ENCODE data around the gene CDSN.
"Not testable (repeated sequence)": the region's sequence is repeated elsewhere in the genome, so short reads cannot be mapped to it uniquely, and the experiment has no call there.

The CDSN gene, protein sequence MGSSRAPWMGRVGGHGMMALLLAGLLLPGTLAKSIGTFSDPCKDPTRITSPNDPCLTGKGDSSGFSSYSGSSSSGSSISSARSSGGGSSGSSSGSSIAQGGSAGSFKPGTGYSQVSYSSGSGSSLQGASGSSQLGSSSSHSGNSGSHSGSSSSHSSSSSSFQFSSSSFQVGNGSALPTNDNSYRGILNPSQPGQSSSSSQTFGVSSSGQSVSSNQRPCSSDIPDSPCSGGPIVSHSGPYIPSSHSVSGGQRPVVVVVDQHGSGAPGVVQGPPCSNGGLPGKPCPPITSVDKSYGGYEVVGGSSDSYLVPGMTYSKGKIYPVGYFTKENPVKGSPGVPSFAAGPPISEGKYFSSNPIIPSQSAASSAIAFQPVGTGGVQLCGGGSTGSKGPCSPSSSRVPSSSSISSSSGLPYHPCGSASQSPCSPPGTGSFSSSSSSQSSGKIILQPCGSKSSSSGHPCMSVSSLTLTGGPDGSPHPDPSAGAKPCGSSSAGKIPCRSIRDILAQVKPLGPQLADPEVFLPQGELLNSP

GRCh38 chr6:31120151-31120915 is at the start of gene CDSN:
TSS of gene CDSN (minus strand) at chr6:31120446. CDS start at chr6:31120419, 27 bp downstream.
- no peak for DNase-seq (ENCODE audit: low read depth in 2 of 2)

DNA sequence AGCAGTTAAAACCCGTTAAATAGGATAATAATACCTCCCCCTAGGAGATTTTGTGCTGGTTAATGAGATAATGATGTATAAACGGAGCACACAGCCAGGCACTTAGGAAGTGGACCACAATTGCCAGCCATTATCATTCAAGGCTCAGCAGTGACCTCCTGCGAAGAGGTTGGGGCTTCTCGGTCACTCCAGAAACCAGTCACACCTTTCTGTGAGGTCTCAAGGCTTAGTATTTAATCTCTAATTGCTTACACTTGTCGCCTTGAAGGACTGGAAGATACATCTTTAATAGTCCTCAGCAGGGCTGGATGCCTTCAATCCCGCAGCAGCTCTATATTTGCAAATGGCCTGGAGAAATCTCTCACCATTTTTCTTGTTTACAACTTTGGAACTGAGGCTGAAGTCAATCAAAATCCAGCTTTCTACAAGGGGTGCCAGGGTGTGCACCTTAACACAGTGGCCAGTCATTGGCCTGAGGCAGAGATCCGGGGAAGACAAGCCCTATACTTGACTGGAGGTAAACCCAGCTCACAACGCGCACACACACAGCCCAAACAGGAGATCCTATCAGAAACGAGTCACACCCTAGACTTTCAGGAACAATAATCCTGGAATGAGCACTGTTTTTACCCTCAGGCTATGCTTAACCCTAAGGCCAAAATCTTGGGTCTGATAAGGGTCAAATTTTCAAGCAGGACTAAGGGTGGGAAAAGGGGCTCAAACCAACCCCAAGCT is 49.0 kb upstream of the CDSN start:
- DNase-seq (ENCODE audit: low read depth in 2 of 2), result no peak

GRCh38 chr6:31168606-31169005 is 48.4 kb upstream of the CDSN start:
- no peak for DNase-seq (ENCODE audit: low read depth in 2 of 2)

- DNase-seq (ENCODE audit: low read depth in 2 of 2), result no peak
These were observed 45.7 kb upstream of the CDSN start for GRCh38 chr6:31165986-31166385.

- DNase-seq (ENCODE audit: low read depth in 2 of 2), result not testable (repeated sequence)
These were observed 45.0 kb upstream of the CDSN start for GRCh38 chr6:31165064-31165832.

GRCh38 chr6:31164475-31165063 is 44.3 kb upstream of the CDSN start:
- not testable (repeated sequence) for DNase-seq (ENCODE audit: low read depth in 2 of 2)

GRCh38 chr6:31163922-31164321 is 43.7 kb upstream of the CDSN start:
- no peak for DNase-seq (ENCODE audit: low read depth in 2 of 2)

GRCh38 chr6:31162463-31163165 is 42.4 kb upstream of the CDSN start:
- no peak for DNase-seq (ENCODE audit: low read depth in 2 of 2)

GRCh38 chr6:31161216-31162126 is 41.2 kb upstream of the CDSN start:
- DNase-seq (ENCODE audit: low read depth in 2 of 2), result no peak

DNA sequence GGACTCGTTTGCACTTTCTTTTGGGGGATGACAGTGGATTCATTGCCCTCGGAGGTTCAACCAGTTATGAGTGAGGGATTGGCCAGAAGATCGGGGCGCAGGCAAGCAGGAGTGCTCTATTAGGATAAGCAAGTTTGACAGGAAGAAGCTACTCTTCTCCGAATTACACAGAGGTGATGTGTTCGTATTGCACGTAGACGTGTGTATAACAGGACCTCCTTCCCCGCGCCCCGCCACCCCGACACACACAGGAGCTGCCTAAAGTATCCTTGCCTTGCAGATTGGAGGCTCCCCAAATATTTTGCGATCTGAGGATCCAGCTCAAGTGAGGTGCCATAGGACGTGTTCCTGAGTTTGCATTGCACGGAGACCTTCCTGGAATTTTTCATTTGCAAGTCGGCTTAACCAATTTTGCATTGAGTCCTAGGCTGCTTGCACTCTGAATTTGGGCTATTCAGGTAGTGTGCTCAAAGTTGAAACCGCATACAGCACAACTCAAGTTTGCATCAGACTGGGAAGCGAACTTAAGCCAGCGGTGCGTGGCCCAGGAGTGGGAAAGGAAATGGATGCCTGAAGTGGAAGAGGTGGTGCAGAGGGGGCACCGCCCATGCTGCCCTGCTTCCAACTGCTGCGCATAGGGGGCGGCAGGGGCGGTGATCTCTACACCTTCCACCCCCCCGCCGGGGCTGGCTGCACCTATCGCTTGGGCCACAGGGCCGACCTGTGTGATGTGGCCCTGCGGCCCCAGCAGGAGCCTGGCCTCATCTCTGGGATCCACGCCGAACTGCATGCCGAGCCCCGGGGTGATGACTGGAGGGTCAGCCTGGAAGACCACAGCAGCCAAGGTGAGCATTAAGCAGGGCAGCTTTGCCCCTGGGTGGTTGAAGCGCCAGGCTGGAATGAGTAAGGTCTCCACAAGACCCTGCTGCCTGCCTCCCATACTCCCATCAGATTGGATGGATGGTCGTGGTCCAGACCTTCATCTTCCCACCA is 38.9 kb upstream of the CDSN start:
- no peak for DNase-seq (ENCODE audit: low read depth in 2 of 2)

DNA sequence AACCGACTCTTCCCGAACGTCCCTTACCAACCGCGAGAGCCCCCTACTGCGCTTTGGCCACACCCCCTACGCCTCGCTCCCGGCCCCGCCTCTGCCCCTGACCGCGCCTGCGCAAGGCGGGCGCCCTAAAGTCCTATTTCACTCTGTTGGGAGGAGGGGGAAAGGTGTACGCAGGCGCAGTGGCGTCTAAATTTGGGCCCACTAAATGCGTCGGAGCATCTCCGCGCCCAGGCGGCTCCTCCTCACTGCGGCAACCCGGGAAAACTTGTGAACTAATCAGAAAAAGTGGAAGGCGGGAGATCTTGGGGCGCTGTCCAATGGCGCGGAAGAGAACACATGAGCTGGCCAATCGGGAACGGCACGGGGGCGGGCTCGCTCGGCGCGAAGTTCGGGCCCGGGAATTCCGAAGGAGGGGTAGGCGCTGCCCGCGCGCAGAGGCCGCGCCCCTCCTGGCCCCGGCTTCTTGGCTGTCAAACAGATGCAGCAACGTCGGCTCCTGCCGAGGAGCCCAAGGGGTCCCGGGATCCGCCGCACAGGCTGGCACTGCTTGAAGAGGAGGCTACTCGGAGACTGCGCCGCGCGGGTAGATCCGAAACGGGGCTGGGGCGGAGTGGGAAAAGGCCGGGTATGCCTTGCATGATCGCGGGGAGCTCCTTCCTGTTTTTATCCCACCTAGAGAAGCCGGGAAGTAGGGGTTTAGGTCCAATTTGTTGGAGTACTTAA is 38.1 kb upstream of the CDSN start, which contains the start of gene TCF19:
Gene TCF19, plus strand, starts transcription at position 450 of the 723 bp plus-strand sequence. CDS start 881 bp downstream, outside the sequence.
- DNase-seq (ENCODE audit: low read depth in 2 of 2), result peak; percentile 98 to 99

GRCh38 chr6:31157513-31158139 is 37.4 kb upstream of the CDSN start, which contains the start of gene CCHCR1:
TSS of gene CCHCR1 (minus strand) at chr6:31157802. CDS start at chr6:31157600, 202 bp downstream.
- DNase-seq (ENCODE audit: low read depth in 2 of 2), result no peak

GRCh38 chr6:31156641-31157040 is 36.4 kb upstream of the CDSN start:
- DNase-seq (ENCODE audit: low read depth in 2 of 2), result no peak

DNA sequence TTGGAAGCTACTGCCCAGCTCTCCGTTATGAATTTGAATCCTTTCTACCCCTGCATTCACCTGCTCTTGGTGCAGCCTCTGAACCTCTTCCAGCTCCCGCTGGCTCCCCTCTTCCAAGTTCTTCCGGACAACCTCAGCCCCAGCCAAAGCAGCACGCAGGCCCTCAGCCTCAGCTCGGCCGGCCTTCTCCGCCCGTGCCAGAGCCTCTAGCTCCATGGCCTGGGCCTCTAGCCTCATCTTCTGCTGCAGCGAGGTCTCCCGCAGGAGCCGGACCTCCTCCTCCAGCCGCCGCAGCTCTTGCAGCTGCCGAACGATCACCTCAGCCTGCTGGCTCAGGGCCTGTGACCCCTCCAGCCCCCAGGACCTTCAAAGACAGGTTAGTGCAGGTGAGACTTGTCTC is 34.2 kb upstream of the CDSN start:
- DNase-seq (ENCODE audit: low read depth in 2 of 2), result no peak

DNA sequence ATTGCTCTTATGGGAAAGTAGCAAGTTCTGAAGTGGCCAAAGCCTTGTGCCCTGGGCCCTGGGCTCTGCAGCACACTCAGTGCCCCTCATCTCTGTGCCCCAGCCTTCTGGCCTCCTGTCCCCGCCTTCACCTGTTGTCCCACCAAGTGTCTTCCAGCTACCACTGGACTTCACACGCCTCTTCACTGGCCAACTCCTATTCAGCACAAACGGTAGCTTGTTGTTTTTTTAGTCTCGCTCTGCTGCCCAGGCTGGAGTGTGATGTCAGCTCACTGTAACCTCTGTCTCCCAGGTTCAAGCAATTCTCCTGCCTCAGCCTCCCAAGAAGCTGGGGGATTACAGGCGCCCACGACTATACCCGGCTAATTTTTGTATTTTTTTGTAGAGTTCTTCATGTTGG is 32.5 kb upstream of the CDSN start:
- DNase-seq (ENCODE audit: low read depth in 2 of 2), result no peak

DNA sequence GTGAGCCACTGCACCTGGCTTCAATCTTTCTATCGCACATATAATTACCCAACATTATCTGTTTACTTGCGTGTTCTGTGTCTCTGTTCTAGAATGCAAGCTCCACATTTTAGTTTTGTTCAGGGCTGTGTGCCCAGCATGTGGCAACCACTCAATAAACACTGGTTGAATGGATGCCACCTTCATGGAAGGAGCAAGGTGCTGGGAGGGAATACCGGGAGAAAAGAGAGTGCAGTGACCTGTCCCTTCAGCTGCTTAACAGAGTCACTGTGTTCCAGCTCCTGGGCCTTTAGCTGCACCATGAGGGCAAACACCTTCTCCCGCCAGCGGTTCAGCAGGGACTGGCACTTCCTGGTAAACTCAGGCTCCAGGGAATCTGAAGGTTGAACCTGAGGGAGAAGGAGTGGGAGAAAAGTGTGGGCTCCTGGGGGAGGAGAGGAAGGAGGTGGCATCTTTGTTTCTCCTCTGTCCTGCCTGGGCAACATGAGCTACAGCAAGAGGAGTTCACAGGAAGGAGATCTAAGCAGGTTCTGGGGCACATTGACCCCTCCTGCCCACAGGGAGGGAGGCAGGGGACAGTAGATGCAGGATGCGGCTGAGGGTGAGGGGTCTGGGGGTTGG is 29.7 kb upstream of the CDSN start:
- DNase-seq (ENCODE audit: low read depth in 2 of 2), result no peak

All from fibroblast of skin of left biceps (primary cell).